Sigmoid colon (tissue), 3 donors: ENCODE results near the gene DTWD1.

Experiments used
- POLR2A ChIP-seq, 2 donors: fragments of 450-650 bp; IDR thresholded peaks; one replicate each; pipeline ENCODE4 v1.6.1; 2016; ENCODE audit warnings: antibody characterized with exemption in 2 of 2, mild to moderate bottlenecking in 2 of 2, moderate library complexity in 2 of 2
- TF ChIP-seq, protein P1 (sequence below), 4 experiments: fragments of 450-650 bp in 3 of 4; fragments of 200-600 bp in 1 of 4; IDR thresholded peaks; one replicate each; pipeline ENCODE4 v1.5.1; 2016 to 2019; ENCODE audit warnings: antibody characterized with exemption in 4 of 4, mild to moderate bottlenecking in 3 of 4, moderate library complexity in 2 of 4

DNA sequence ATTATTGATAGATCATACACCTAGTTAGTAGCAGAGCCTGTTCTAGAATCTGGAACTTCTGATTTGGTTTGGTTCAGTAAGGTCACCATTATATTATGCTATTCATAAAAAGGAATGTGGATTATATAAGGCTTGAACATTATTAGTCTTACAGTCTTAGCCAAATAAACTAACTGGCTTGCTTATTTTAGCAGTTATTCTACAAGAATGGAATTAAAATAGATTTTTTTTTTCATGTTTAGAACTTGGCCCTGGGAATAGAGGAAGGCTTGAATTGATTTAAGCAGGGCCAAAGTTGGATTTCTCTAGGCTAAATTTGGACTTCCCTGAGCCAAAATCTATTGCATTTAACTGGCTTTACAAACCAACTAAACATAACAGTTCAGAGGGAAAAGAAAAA lies 24.4 kb downstream of the DTWD1 start:
- TF ChIP-seq, protein P1, sequence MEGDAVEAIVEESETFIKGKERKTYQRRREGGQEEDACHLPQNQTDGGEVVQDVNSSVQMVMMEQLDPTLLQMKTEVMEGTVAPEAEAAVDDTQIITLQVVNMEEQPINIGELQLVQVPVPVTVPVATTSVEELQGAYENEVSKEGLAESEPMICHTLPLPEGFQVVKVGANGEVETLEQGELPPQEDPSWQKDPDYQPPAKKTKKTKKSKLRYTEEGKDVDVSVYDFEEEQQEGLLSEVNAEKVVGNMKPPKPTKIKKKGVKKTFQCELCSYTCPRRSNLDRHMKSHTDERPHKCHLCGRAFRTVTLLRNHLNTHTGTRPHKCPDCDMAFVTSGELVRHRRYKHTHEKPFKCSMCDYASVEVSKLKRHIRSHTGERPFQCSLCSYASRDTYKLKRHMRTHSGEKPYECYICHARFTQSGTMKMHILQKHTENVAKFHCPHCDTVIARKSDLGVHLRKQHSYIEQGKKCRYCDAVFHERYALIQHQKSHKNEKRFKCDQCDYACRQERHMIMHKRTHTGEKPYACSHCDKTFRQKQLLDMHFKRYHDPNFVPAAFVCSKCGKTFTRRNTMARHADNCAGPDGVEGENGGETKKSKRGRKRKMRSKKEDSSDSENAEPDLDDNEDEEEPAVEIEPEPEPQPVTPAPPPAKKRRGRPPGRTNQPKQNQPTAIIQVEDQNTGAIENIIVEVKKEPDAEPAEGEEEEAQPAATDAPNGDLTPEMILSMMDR (IDR thresholded peaks at IDR 0.05): no peak
- no peak for TF ChIP-seq POLR2A (IDR thresholded peaks at IDR 0.05)
